ENCODE results near the gene BOLA1. TPM values are rescaled to one million over a fixed set of nuclear protein-coding genes. Genes with fewer than 3 reads are reported as not detected.
"Not testable (repeated sequence)": the region's sequence is repeated elsewhere in the genome, so short reads cannot be mapped to it uniquely, and the experiment has no call there.

BOLA1 gene
- total RNA-seq, 4 donors from 2014 or later, result 30.6 to 63.0 (median 46.0) TPM

- TF ChIP-seq, protein P1, sequence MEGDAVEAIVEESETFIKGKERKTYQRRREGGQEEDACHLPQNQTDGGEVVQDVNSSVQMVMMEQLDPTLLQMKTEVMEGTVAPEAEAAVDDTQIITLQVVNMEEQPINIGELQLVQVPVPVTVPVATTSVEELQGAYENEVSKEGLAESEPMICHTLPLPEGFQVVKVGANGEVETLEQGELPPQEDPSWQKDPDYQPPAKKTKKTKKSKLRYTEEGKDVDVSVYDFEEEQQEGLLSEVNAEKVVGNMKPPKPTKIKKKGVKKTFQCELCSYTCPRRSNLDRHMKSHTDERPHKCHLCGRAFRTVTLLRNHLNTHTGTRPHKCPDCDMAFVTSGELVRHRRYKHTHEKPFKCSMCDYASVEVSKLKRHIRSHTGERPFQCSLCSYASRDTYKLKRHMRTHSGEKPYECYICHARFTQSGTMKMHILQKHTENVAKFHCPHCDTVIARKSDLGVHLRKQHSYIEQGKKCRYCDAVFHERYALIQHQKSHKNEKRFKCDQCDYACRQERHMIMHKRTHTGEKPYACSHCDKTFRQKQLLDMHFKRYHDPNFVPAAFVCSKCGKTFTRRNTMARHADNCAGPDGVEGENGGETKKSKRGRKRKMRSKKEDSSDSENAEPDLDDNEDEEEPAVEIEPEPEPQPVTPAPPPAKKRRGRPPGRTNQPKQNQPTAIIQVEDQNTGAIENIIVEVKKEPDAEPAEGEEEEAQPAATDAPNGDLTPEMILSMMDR (IDR thresholded peaks at IDR 0.05), result no peak
- TF ChIP-seq POLR2A (IDR thresholded peaks at IDR 0.05), result peak in 1 of 2 donors; percentile 4
- intact Hi-C loops (cut with DNase I; ENCODE audit: low total_unique reads), result no loop called here
- DNase-seq (ENCODE audit: low spot score in 2 of 2), result peak; percentile 86 to 98
- WGBS, 2 donors, result 0 to 1% methylated on average over 36 of the region's 36 CpGs
- peak overlapping the region; percentile 69 for H3K4me3 ChIP-seq (ENCODE audit: low read depth, poor library complexity, severe bottlenecking)
Observed at GRCh38 chr1:149885339-149886120, 13.8 kb upstream of the BOLA1 start.

- H3K4me3 ChIP-seq (ENCODE audit: low read depth, poor library complexity, severe bottlenecking), result peak overlapping the region; percentile 69
- intact Hi-C loops (cut with DNase I; ENCODE audit: low total_unique reads); DNase-seq (ENCODE audit: low spot score in 2 of 2): not testable (repeated sequence)
- WGBS, 2 donors, result 0 to 1% methylated on average over 8 to 19 of the region's 19 CpGs
Observed at GRCh38 chr1:149886121-149886395, 13.3 kb upstream of the BOLA1 start.

- peak overlapping the region; percentile 69 for H3K4me3 ChIP-seq (ENCODE audit: low read depth, poor library complexity, severe bottlenecking)
Observed at GRCh38 chr1:149886396-149887195, 12.8 kb upstream of the BOLA1 start.

DNA sequence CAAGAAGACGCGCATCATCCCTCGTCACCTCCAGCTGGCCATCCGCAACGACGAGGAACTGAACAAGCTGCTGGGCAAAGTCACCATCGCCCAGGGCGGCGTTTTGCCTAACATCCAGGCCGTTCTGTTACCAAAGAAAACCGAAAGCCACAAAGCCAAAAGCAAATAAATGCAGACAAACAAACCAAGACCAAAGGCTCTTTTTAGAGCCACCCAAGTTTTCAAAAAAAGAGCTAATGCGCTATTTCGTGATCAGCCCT is 12.2 kb upstream of the BOLA1 start:
- WGBS, 2 donors, result 1% methylated on average over 7 to 13 of the region's 13 CpGs
- DNase-seq (ENCODE audit: low spot score in 2 of 2); intact Hi-C loops (cut with DNase I; ENCODE audit: low total_unique reads): not testable (repeated sequence)
- peak overlapping the region; percentile 59 for H3K4me3 ChIP-seq (ENCODE audit: low read depth, poor library complexity, severe bottlenecking)

More at GRCh38 chr1:149886396-149887195, 12.8 kb upstream of the BOLA1 start:
- intact Hi-C loops (cut with DNase I; ENCODE audit: low total_unique reads), result no loop called here
- 0% methylated on average over 58 to 61 of the region's 62 CpGs for WGBS, 2 donors
- DNase-seq (ENCODE audit: low spot score in 2 of 2), result peak; percentile 96
- TF ChIP-seq, protein P1 (IDR thresholded peaks at IDR 0.05), result no peak
- peak in 1 of 2 donors; percentile 99 for TF ChIP-seq POLR2A (IDR thresholded peaks at IDR 0.05)

GRCh38 chr1:149887456-149888246 is 11.7 kb upstream of the BOLA1 start:
- 0% methylated on average over 29 to 46 of the region's 46 CpGs for WGBS, 2 donors
- intact Hi-C loops (cut with DNase I; ENCODE audit: low total_unique reads), result no loop called here
- DNase-seq (ENCODE audit: low spot score in 2 of 2), result peak; percentile 95 to 97
- peak overlapping the region; percentile 59 for H3K4me3 ChIP-seq (ENCODE audit: low read depth, poor library complexity, severe bottlenecking)
- peak in 1 of 2 donors; percentile 90 for TF ChIP-seq POLR2A (IDR thresholded peaks at IDR 0.05)
- TF ChIP-seq, protein P1 (IDR thresholded peaks at IDR 0.05), result no peak

DNA sequence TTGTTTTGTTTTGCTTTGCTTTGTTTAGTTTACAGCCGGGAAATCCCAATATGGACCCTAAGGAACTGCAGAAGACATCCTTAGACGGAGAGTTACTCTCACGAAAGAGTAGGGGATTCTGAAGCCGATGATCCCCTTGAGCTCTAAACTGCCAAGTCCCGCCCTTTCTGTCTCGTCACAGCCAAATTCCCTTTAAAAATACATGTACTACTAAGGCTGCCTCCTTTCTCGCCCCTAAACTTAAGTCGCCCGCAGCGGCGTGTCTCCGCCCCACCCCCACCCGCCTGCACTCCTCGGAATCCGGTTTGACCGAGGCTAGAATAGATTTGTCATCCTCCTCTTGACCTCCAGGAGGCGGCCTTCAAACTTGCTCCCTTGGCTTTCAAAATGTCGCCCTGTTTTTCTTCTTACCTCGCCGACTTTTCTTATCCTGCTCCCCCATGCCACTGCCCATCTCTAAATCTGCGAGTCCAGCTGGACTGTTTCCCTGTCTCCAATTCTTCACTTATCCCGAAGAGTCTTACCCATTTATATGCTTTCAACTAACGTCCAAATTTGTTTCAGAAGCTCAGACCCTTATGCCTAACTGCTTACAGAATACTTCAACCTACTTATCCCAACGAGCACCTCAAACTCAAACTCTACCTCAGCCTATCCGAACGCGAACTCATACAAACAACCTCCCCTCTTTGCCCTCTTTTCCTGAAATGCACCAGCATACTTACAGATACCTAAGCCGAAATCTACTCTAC is 10.9 kb upstream of the BOLA1 start:
- intact Hi-C loops (cut with DNase I; ENCODE audit: low total_unique reads), result no loop called here
- 2% methylated on average over 28 of the region's 28 CpGs for WGBS, 2 donors
- peak overlapping the region; percentile 10 for H3K4me3 ChIP-seq (ENCODE audit: low read depth, poor library complexity, severe bottlenecking)
- no peak for TF ChIP-seq POLR2A (IDR thresholded peaks at IDR 0.05)
- TF ChIP-seq, protein P1 (IDR thresholded peaks at IDR 0.05), result peak in 1 of 3 donors; percentile 50
- peak; percentile 83 to 96 for DNase-seq (ENCODE audit: low spot score in 2 of 2)

Measured in lower leg skin (tissue), 4 donors.